ENCODE data around the gene LRRTM4. TPM values are rescaled to one million over a fixed set of nuclear protein-coding genes. Genes with fewer than 3 reads are reported as not detected.
"Not testable (repeated sequence)": the region's sequence is repeated elsewhere in the genome, so short reads cannot be mapped to it uniquely, and the experiment has no call there.

The LRRTM4 gene
- total and polyA plus RNA-seq, 4 experiments from 2014 or later: not detected

DNA sequence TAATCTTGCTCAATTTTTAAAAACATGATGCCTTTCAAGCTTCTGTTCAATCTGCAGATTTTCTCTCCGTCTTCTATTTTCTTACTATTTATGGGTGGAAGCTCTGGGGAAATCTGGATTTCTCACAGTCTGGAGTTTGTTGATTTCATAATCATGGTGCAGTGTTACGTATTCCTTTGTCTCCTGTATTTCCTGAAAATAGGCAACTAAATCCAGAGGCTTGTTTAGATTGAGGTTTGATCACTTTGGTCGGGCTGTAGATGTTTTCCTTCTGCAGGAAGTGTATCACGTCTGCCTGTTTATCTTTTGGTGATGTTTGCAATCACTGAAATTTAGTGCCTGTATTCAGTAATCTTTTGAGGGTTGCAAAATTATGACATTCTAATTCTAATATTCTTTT is 487.7 kb downstream of the LRRTM4 start:
- intact Hi-C loops (cut with micrococcal nuclease): no loop called here
- CTCF ChIA-PET (ENCODE audit: partially characterized antibody): no interaction called here
- Histone ChIP-seq H3K4me3 (ENCODE audit: low read length in 2 of 2) (no peak overlapping the region), H3K4me1 (ENCODE audit: insufficient read depth, low read length) (no peaks in the 10 kb centered on the region), H3K9me3 (ENCODE audit: control insufficient read depth in 1 of 2, low read length in 2 of 2) (no peaks in the 10 kb centered on the region), H3K36me3 (ENCODE audit: insufficient read depth, low read length) (no peaks in the 10 kb centered on the region), H3K27me3 (ENCODE audit: insufficient read depth, low read length) (no peaks in the 10 kb centered on the region), H3K27ac (ENCODE audit: low read depth, low read length) (no peak overlapping the region)
- POLR2A ChIA-PET (ENCODE audit: partially characterized antibody): no interaction called here
- Mint-ChIP-seq H3K4me3 (no peak overlapping the region), H3K27me3 (no peaks in the 10 kb centered on the region), H3K36me3 (no peaks in the 10 kb centered on the region), H3K4me1 (no peaks in the 10 kb centered on the region), H3K27ac (no peak overlapping the region), H3K9me3 (peaks cover 2 to 17% (median 3%) of the 10 kb centered on the region in 8 donors)
- DNase-seq: no peak

DNA sequence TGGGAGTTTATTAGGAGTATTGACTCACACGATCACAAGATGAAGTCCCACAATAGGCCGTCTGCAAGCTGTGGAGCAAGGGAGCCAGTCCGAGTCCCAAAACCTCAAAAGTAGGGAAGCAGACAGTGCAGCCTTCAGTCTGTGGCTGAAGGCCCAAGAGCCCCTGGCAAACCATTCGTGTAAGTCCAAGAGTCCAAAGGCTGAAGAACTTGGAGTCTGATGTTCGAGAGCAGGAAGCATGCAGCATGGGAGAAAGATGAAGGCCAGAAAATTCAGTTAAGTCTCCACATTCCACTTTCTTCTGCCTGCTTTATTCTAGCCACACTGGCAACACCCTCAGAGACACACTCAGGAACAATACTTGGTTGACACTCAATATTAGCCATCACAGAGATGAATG is 492.9 kb downstream of the LRRTM4 start:
- H3K4me1 ChIP-seq (ENCODE audit: insufficient read depth, low read length); DNase-seq; H3K36me3 ChIP-seq (ENCODE audit: insufficient read depth, low read length); H3K4me3 ChIP-seq (ENCODE audit: low read length in 2 of 2); H3K27ac Mint-ChIP-seq; H3K9me3 ChIP-seq (ENCODE audit: control insufficient read depth in 1 of 2, low read length in 2 of 2); H3K4me1 Mint-ChIP-seq; H3K27me3 ChIP-seq (ENCODE audit: insufficient read depth, low read length); POLR2A ChIA-PET (ENCODE audit: partially characterized antibody); intact Hi-C loops (cut with micrococcal nuclease); CTCF ChIA-PET (ENCODE audit: partially characterized antibody); H3K4me3 Mint-ChIP-seq; H3K36me3 Mint-ChIP-seq; H3K27me3 Mint-ChIP-seq; H3K27ac ChIP-seq (ENCODE audit: low read depth, low read length): not testable (repeated sequence)
- peaks cover 0 to 22% (median 6%) of the 10 kb centered on the region in 8 donors for H3K9me3 Mint-ChIP-seq

DNA sequence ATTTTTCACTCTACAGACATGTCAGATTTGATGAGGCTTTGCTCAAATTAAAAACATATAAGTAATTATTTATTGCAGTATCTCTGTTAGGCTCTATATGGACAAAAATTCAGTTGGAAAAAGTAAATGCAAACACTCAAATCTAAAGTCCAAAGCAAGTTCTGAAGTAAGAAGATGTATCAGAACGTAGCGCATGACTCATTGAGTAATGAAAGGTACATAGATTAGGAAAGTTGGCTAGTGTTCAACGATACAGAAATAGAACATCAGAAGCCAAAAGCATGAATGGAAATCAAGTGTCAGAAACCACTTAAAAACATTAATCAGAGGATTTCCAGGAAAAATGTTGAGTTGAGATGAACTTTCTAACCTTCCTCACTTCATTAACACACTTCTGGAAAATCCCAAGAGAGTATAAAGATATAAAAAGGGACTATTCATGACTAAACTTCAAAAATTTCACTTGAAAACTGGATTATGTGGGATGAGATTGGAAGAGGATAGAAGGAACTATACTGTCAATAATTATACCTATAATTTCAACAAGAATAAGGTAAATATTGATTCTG is 494.1 kb downstream of the LRRTM4 start:
- peaks cover 3 to 29% (median 11%) of the 10 kb centered on the region in 8 donors for H3K9me3 Mint-ChIP-seq
- no peaks in the 10 kb centered on the region for H3K27me3 ChIP-seq (ENCODE audit: insufficient read depth, low read length)
- no peaks in the 10 kb centered on the region for H3K9me3 ChIP-seq (ENCODE audit: control insufficient read depth in 1 of 2, low read length in 2 of 2)
- no peaks in the 10 kb centered on the region for H3K36me3 Mint-ChIP-seq
- intact Hi-C loops (cut with micrococcal nuclease): no loop called here
- POLR2A ChIA-PET (ENCODE audit: partially characterized antibody): no interaction called here
- no peak overlapping the region for H3K4me3 Mint-ChIP-seq
- CTCF ChIA-PET (ENCODE audit: partially characterized antibody): no interaction called here
- no peaks in the 10 kb centered on the region for H3K36me3 ChIP-seq (ENCODE audit: insufficient read depth, low read length)
- no peak for DNase-seq
- no peaks in the 10 kb centered on the region for H3K4me1 Mint-ChIP-seq
- H3K4me1 ChIP-seq (ENCODE audit: insufficient read depth, low read length): no peaks in the 10 kb centered on the region
- H3K27ac Mint-ChIP-seq: no peak overlapping the region
- H3K27ac ChIP-seq (ENCODE audit: low read depth, low read length): no peak overlapping the region
- no peaks in the 10 kb centered on the region for H3K27me3 Mint-ChIP-seq
- H3K4me3 ChIP-seq (ENCODE audit: low read length in 2 of 2): no peak overlapping the region

DNA sequence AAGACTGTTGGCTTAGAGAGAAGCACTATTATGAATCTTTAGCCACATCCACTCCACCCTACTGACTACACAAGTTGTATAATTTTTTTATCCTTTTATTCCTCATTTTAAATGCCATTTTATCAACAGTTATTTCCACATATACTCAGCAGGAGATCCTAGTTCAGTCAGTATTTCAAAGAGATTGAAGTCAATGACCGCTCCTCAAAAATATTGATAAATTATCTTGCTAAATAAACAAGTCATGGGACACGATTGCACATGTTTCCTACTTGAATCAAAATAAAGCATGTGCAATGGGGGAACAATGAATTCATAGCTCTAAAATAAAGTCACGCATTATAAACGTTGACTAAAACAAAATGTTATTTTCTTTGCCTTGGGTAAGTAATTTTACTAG is 496.5 kb downstream of the LRRTM4 start:
- Histone ChIP-seq H3K9me3 (ENCODE audit: control insufficient read depth in 1 of 2, low read length in 2 of 2) (no peaks in the 10 kb centered on the region), H3K27me3 (ENCODE audit: insufficient read depth, low read length) (no peaks in the 10 kb centered on the region), H3K4me1 (ENCODE audit: insufficient read depth, low read length) (no peaks in the 10 kb centered on the region), H3K27ac (ENCODE audit: low read depth, low read length) (no peak overlapping the region), H3K4me3 (ENCODE audit: low read length in 2 of 2) (no peak overlapping the region), H3K36me3 (ENCODE audit: insufficient read depth, low read length) (no peaks in the 10 kb centered on the region)
- H3K27ac Mint-ChIP-seq: no peak overlapping the region
- POLR2A ChIA-PET (ENCODE audit: partially characterized antibody): no interaction called here
- CTCF ChIA-PET (ENCODE audit: partially characterized antibody): no interaction called here
- H3K36me3 Mint-ChIP-seq: no peaks in the 10 kb centered on the region
- H3K4me3 Mint-ChIP-seq: no peak overlapping the region
- no peaks in the 10 kb centered on the region for H3K27me3 Mint-ChIP-seq
- no peak for DNase-seq
- intact Hi-C loops (cut with micrococcal nuclease): no loop called here
- no peaks in the 10 kb centered on the region for H3K4me1 Mint-ChIP-seq
- peaks cover 8 to 27% (median 17%) of the 10 kb centered on the region in 8 donors for H3K9me3 Mint-ChIP-seq

DNA sequence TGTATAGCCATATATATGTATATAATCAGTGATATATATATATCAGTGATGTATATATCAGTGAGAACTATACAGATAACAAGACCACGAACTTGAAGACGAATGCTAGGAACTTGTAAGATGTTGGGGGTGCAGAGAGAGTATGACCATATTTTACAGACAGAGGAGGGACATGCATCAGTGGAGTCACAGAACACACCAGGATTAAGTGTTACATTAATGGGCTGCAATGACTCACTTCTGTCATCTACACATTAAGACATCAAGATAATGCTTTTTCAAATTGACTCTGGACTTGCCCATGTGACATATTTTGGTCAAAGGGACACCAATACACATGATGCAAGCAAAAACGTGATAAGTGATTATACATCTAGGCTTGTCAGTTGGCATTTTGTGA is 501.0 kb downstream of the LRRTM4 start:
- Histone ChIP-seq H3K4me1 (ENCODE audit: insufficient read depth, low read length) (no peaks in the 10 kb centered on the region), H3K4me3 (ENCODE audit: low read length in 2 of 2) (no peak overlapping the region), H3K27me3 (ENCODE audit: insufficient read depth, low read length) (no peaks in the 10 kb centered on the region), H3K9me3 (ENCODE audit: control insufficient read depth in 1 of 2, low read length in 2 of 2) (no peaks in the 10 kb centered on the region), H3K36me3 (ENCODE audit: insufficient read depth, low read length) (no peaks in the 10 kb centered on the region), H3K27ac (ENCODE audit: low read depth, low read length) (no peak overlapping the region)
- Mint-ChIP-seq H3K27me3 (no peaks in the 10 kb centered on the region), H3K4me3 (no peak overlapping the region), H3K9me3 (peaks cover 7 to 23% (median 11%) of the 10 kb centered on the region in 8 donors), H3K4me1 (no peaks in the 10 kb centered on the region), H3K27ac (no peak overlapping the region), H3K36me3 (no peaks in the 10 kb centered on the region)
- ChIA-PET CTCF (ENCODE audit: partially characterized antibody) (no interaction called here), POLR2A (ENCODE audit: partially characterized antibody) (no interaction called here)
- no peak for DNase-seq
- intact Hi-C loops (cut with micrococcal nuclease): no loop called here

DNA sequence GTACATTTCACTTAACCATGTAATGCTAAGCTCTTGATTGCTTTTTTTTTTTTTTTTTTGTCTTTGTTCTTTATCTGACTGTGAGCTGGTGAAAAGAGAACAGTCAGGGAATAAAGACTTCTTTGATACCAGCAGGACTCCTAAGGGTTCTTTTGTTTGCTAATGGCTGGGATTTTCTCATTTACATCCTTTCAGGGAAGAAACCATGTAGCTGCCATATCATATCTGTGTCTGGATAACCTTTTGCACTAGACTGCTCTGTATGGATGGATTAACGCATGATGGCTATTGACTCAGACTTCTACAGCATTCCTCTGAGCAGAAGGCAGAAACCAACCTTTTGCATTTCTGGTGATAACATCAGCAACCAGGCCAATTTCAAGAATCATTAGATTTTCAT is 504.0 kb downstream of the LRRTM4 start:
- Mint-ChIP-seq H3K36me3 (no peaks in the 10 kb centered on the region), H3K4me1 (no peaks in the 10 kb centered on the region), H3K4me3 (no peak overlapping the region), H3K9me3 (peaks cover 4 to 17% (median 9%) of the 10 kb centered on the region in 8 donors), H3K27me3 (no peaks in the 10 kb centered on the region), H3K27ac (no peak overlapping the region)
- Histone ChIP-seq H3K4me3 (ENCODE audit: low read length in 2 of 2) (no peak overlapping the region), H3K27ac (ENCODE audit: low read depth, low read length) (no peak overlapping the region), H3K4me1 (ENCODE audit: insufficient read depth, low read length) (no peaks in the 10 kb centered on the region), H3K9me3 (ENCODE audit: control insufficient read depth in 1 of 2, low read length in 2 of 2) (no peaks in the 10 kb centered on the region), H3K36me3 (ENCODE audit: insufficient read depth, low read length) (no peaks in the 10 kb centered on the region), H3K27me3 (ENCODE audit: insufficient read depth, low read length) (no peaks in the 10 kb centered on the region)
- CTCF ChIA-PET (ENCODE audit: partially characterized antibody): no interaction called here
- POLR2A ChIA-PET (ENCODE audit: partially characterized antibody): no interaction called here
- no peak for DNase-seq
- intact Hi-C loops (cut with micrococcal nuclease): no loop called here

DNA sequence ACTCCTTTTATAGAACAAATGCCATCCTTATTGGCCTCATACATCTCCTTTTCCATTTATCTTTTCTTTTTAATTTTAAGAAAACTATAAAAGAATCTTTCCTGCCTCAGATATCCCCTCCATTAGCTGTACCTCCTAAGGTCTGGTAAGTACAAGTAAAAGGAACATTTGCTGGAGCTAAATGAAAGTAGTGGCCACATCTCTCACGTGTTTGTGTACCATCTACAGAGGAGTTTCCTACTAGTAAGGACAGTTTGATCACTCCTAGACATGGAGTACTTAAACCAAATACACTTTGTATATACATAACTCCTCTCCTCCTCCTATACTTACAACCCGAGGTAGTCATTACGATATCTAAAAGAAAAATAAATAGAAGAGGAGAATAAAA is 504.8 kb downstream of the LRRTM4 start:
- ChIA-PET CTCF (ENCODE audit: partially characterized antibody) (no interaction called here), POLR2A (ENCODE audit: partially characterized antibody) (no interaction called here)
- Histone ChIP-seq H3K9me3 (ENCODE audit: control insufficient read depth in 1 of 2, low read length in 2 of 2) (no peaks in the 10 kb centered on the region), H3K27ac (ENCODE audit: low read depth, low read length) (no peak overlapping the region), H3K36me3 (ENCODE audit: insufficient read depth, low read length) (no peaks in the 10 kb centered on the region), H3K4me3 (ENCODE audit: low read length in 2 of 2) (no peak overlapping the region), H3K4me1 (ENCODE audit: insufficient read depth, low read length) (no peaks in the 10 kb centered on the region), H3K27me3 (ENCODE audit: insufficient read depth, low read length) (no peaks in the 10 kb centered on the region)
- Mint-ChIP-seq H3K4me1 (no peaks in the 10 kb centered on the region), H3K27me3 (no peaks in the 10 kb centered on the region), H3K9me3 (peaks cover 2 to 16% (median 9%) of the 10 kb centered on the region in 8 donors), H3K27ac (no peak overlapping the region), H3K4me3 (no peak overlapping the region), H3K36me3 (no peaks in the 10 kb centered on the region)
- intact Hi-C loops (cut with micrococcal nuclease): no loop called here
- DNase-seq: no peak

All from CD4-positive, alpha-beta memory T cell (primary cell).